PFSK-1 (cell line): ENCODE results near the gene GABRQ.

Source experiments
- POLR2AphosphoS5 ChIP-seq: IDR thresholded peaks from 2 replicates; pipeline ENCODE4 v1.6.1; 2012; ENCODE audit warnings: low read depth, mild to moderate bottlenecking, control low read depth, low read length, moderate library complexity
- TAF1 ChIP-seq: IDR thresholded peaks from 2 replicates; pipeline ENCODE4 v1.6.1; 2012; ENCODE audit warnings: low read length, control low read depth, borderline replicate concordance; ENCODE audit not compliant: insufficient read depth

DNA sequence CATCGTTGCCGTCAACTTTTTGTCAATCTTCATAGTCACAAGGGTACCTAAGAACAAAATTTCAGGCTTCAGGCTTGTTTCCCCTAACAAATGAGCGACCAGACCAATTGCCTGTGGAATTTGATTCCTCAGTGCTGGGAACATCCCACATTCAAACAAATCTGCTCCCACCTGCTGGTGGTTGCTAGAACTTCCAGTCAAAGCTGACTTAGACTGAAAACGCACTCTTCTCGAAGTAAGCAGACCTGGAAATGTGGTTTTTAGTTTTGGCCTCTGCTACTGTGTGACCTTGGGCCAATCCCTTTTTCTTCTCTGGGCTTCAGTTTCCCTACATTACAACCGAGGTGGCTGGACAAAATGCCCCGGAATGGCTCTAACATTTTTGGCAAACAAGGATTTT is 1.8 kb upstream of the GABRQ start:
- TF ChIP-seq TAF1 (no peak), POLR2AphosphoS5 (no peak)
